CD14-positive monocyte (primary cell): ENCODE results near the gene FOCAD. TPM values are rescaled to one million over a fixed set of nuclear protein-coding genes. Genes with fewer than 3 reads are reported as not detected.

Experiments
- DNase-seq, 3 donors: peaks; one replicate each; pipeline ENCODE4 v3.0.0-alpha.2; 2011 to 2022
- H2AFZ ChIP-seq: 2 replicates; pipeline ENCODE4 v1.6.0; 2012; ENCODE audit warnings: mild to moderate bottlenecking, low read depth, low read length, inconsistent platforms; ENCODE audit not compliant: insufficient read depth, poor library complexity, severe bottlenecking
- H3K27ac ChIP-seq, 2 donors: 1 replicate in 1 of 2; 2 replicates in 1 of 2; pipeline ENCODE4 v1.5.1; 2012 to 2013; ENCODE audit warnings: low read length in 2 of 2, control low read depth in 1 of 2, inconsistent platforms in 1 of 2, low read depth in 1 of 2, mild to moderate bottlenecking in 1 of 2
- H3K27me3 ChIP-seq, 2 donors: one replicate each; pipeline versions ENCODE4 v1.6.0 to v1.6.1; 2011 to 2013; ENCODE audit warnings: low read length in 2 of 2; ENCODE audit not compliant: control insufficient read depth in 2 of 2, insufficient read depth in 2 of 2
- H3K36me3 ChIP-seq, 2 donors: replicated peaks in 1 of 2; 1 replicate in 1 of 2; 2 replicates in 1 of 2; pipeline versions ENCODE4 v1.5.1 to v1.6.1; 2012 to 2013; ENCODE audit warnings: low read length in 2 of 2, control low read depth in 1 of 2, inconsistent platforms in 1 of 2, mild to moderate bottlenecking in 1 of 2; ENCODE audit not compliant: insufficient read depth in 2 of 2, control insufficient read depth in 1 of 2
- H3K4me1 ChIP-seq, 2 donors: 1 replicate in 1 of 2; 2 replicates in 1 of 2; pipeline versions ENCODE4 v1.5.1 to v1.6.1; 2012 to 2013; ENCODE audit warnings: low read length in 2 of 2, control low read depth in 1 of 2, inconsistent platforms in 1 of 2, mild to moderate bottlenecking in 1 of 2, moderate library complexity in 1 of 2; ENCODE audit not compliant: insufficient read depth in 2 of 2, control insufficient read depth in 1 of 2
- H3K4me2 ChIP-seq: replicated peaks from 2 replicates; pipeline ENCODE3; 2012; ENCODE audit warnings: low read length, moderate library complexity, mild to moderate bottlenecking; ENCODE audit not compliant: poor library complexity, severe bottlenecking; ENCODE audit errors: extremely low read depth
- H3K4me3 ChIP-seq, 3 experiments: fragments of 200-600 bp in 1 of 3; sonication (generic) in 1 of 3; replicated peaks in 1 of 3; 1 replicate in 2 of 3; 2 replicates in 1 of 3; pipeline ENCODE4 v1.5.1; 2011 to 2013; ENCODE audit warnings: low read length in 3 of 3, mild to moderate bottlenecking in 3 of 3, control low read depth in 2 of 3, low read depth in 2 of 3, inconsistent platforms in 1 of 3, moderate library complexity in 1 of 3
- H3K79me2 ChIP-seq: 2 replicates; pipeline ENCODE4 v1.6.0; 2012; ENCODE audit warnings: mild to moderate bottlenecking, control low read depth, inconsistent platforms, low read length, moderate library complexity; ENCODE audit not compliant: insufficient read depth
- H3K9ac ChIP-seq: 2 replicates; pipeline ENCODE4 v1.6.0; 2017; ENCODE audit warnings: low read length, mild to moderate bottlenecking; ENCODE audit not compliant: insufficient read depth, poor library complexity, severe bottlenecking
- H3K9me3 ChIP-seq, 2 donors: replicated peaks in 1 of 2; 1 replicate in 1 of 2; 2 replicates in 1 of 2; pipeline versions ENCODE4 v1.5.1 to v1.6.1; 2012 to 2013; ENCODE audit warnings: low read length in 2 of 2, control low read depth in 1 of 2; ENCODE audit not compliant: control insufficient read depth in 1 of 2, insufficient read depth in 1 of 2
- H4K20me1 ChIP-seq: 2 replicates; pipeline ENCODE4 v1.6.0; 2012; ENCODE audit warnings: mild to moderate bottlenecking, low read length, control low read depth, moderate library complexity; ENCODE audit not compliant: insufficient read depth
- H3K27ac Mint-ChIP-seq, 7 donors: one replicate each; pipeline ENCODE4 v1.8.0; 2020; ENCODE audit warnings: mild to moderate bottlenecking in 7 of 7, mixed read lengths in 7 of 7, moderate library complexity in 6 of 7, inconsistent platforms in 2 of 7
- H3K27me3 Mint-ChIP-seq, 3 donors: one replicate each; pipeline ENCODE4 v1.8.0; 2021 to 2022; ENCODE audit warnings: low read depth in 3 of 3, mild to moderate bottlenecking in 3 of 3, mixed read lengths in 3 of 3, moderate library complexity in 3 of 3, inconsistent platforms in 1 of 3
- H3K36me3 Mint-ChIP-seq, 2 donors: one replicate each; pipeline ENCODE4 v1.8.0; 2020; ENCODE audit warnings: mixed read lengths in 2 of 2, inconsistent platforms in 1 of 2, mild to moderate bottlenecking in 1 of 2
- H3K4me1 Mint-ChIP-seq: one replicate; pipeline ENCODE4 v1.8.0; 2020; ENCODE audit warnings: mild to moderate bottlenecking, mixed read lengths
- H3K4me3 Mint-ChIP-seq, 2 donors: one replicate each; pipeline ENCODE4 v1.8.0; 2020; ENCODE audit warnings: mild to moderate bottlenecking in 2 of 2, mixed read lengths in 2 of 2, moderate library complexity in 1 of 2
- H3K9me3 Mint-ChIP-seq, 7 donors: one replicate each; pipeline ENCODE4 v1.8.0; 2020 to 2022; ENCODE audit warnings: mixed read lengths in 7 of 7, mild to moderate bottlenecking in 6 of 7, moderate library complexity in 6 of 7, inconsistent platforms in 2 of 7
- CTCF ChIP-seq: fragments of 200-600 bp; IDR thresholded peaks from one replicate; pipeline ENCODE4 v1.8.0; 2022; ENCODE audit warnings: antibody characterized with exemption, mild to moderate bottlenecking
- WGBS: methylation state at CpG from one replicate; pipeline ENCODE4 v1.1.5; 2013; ENCODE audit warnings: missing lambda C conversion rate; ENCODE audit not compliant: insufficient coverage; 5-methylcytosine and 5-hydroxymethylcytosine counted together
- intact Hi-C, 2 donors: fragments of 100-400 bp; cut with micrococcal nuclease; formaldehyde crosslinking; loops; one replicate each; pipeline versions ENCODE4 v1.15.0 to v1.15.1; 2023
- polyA plus RNA-seq, 3 donors: library from polyadenylated mRNA; depleted of rRNA in 1 of 3; unstranded in 2 of 3; stranded (reverse) in 1 of 3; fragments of 300-500 nt in 2 of 3; fragments of >200 nt in 1 of 3; fragmentation: Illumina TruSeq in 2 of 3; gene quantifications; 1 replicate in 2 of 3; 2 replicates in 1 of 3; pipeline ENCODE4 v1.2.3, GENCODE V29; 2012 to 2021

The FOCAD gene
- polyA plus RNA-seq, 3 donors = 4.9 to 6.3 (median 5.1) TPM

- no peaks in the 10 kb centered on the region for H3K9me3 ChIP-seq
- no peak overlapping the region for H3K4me3 Mint-ChIP-seq
- H3K79me2 ChIP-seq = peaks cover 37% of the 10 kb centered on the region
- peaks cover 5 to 10% of the 10 kb centered on the region in 2 donors for H3K4me1 ChIP-seq
- no peak overlapping the region for H3K4me3 ChIP-seq
- H3K27me3 ChIP-seq = no peaks in the 10 kb centered on the region
- H3K36me3 ChIP-seq = peaks cover 60 to 87% of the 10 kb centered on the region in 2 donors
- TF ChIP-seq CTCF = no peak
- no peaks in the 10 kb centered on the region for H3K27me3 Mint-ChIP-seq
- peaks cover 74 to 77% of the 10 kb centered on the region in 2 donors for H3K36me3 Mint-ChIP-seq
- peak overlapping the region in 3 of 7 donors; percentile 5 to 76 (median 43) for H3K27ac Mint-ChIP-seq
- H2AFZ ChIP-seq = no peak overlapping the region
- intact Hi-C loops = no loop called here
- no peak overlapping the region for H3K4me2 ChIP-seq
- no peaks in the 10 kb centered on the region for H3K9me3 Mint-ChIP-seq
- 100% methylated on average over 1 of the region's 5 CpGs for WGBS
- no peak for DNase-seq
- H3K4me1 Mint-ChIP-seq = peaks cover 9% of the 10 kb centered on the region
- no peak overlapping the region for H3K9ac ChIP-seq
- no peaks in the 10 kb centered on the region for H4K20me1 ChIP-seq
- peak overlapping the region in 1 of 2 donors; percentile 74 for H3K27ac ChIP-seq
Measured at GRCh38 chr9:21015129-21015815, 331.2 kb downstream of the FOCAD start.

GRCh38 chr9:21015995-21016394 lies 331.9 kb downstream of the FOCAD start:
- Histone ChIP-seq H3K36me3 (peaks cover 52 to 80% of the 10 kb centered on the region in 2 donors), H3K9me3 (no peaks in the 10 kb centered on the region), H3K27me3 (no peaks in the 10 kb centered on the region), H3K79me2 (peaks cover 44% of the 10 kb centered on the region), H4K20me1 (no peaks in the 10 kb centered on the region), H2AFZ (peak overlapping the region; percentile 49), H3K4me1 (peaks cover 8 to 13% of the 10 kb centered on the region in 2 donors), H3K4me2 (no peak overlapping the region), H3K4me3 (no peak overlapping the region), H3K9ac (no peak overlapping the region), H3K27ac (peak overlapping the region in 1 of 2 donors; percentile 74)
- no peak for TF ChIP-seq CTCF
- no peak for DNase-seq
- Mint-ChIP-seq H3K36me3 (peaks cover 69 to 75% of the 10 kb centered on the region in 2 donors), H3K4me1 (peaks cover 12% of the 10 kb centered on the region), H3K9me3 (no peaks in the 10 kb centered on the region), H3K27me3 (no peaks in the 10 kb centered on the region), H3K4me3 (no peak overlapping the region), H3K27ac (peak overlapping the region in 6 of 7 donors; percentile 3 to 90 (median 82))
- intact Hi-C loops = no loop called here
